Peyer's patch (tissue), 4 donors: ENCODE results near the gene GSC2. TPM values are rescaled to one million over a fixed set of nuclear protein-coding genes. Genes with fewer than 3 reads are reported as not detected.
"Not testable (repeated sequence)": the region's sequence is repeated elsewhere in the genome, so short reads cannot be mapped to it uniquely, and the experiment has no call there.

Experiments
- DNase-seq, 3 donors: peaks; one replicate each; pipeline ENCODE4 v3.0.0-alpha.2; 2017 to 2019
- H3K27ac ChIP-seq, 4 donors: fragments of 200-600 bp; sonication (generic); one replicate each; pipeline ENCODE4 v1.5.1; 2016 to 2019
- H3K27me3 ChIP-seq, 2 donors: fragments of 200-600 bp; sonication (generic); one replicate each; pipeline ENCODE4 v1.5.1; 2019
- H3K36me3 ChIP-seq, 3 donors: fragments of 200-600 bp; sonication (generic); one replicate each; pipeline ENCODE4 v1.5.1; 2016 to 2019
- H3K4me1 ChIP-seq, 4 donors: fragments of 200-600 bp; sonication (generic); one replicate each; pipeline ENCODE4 v1.5.1; 2016 to 2019
- H3K4me3 ChIP-seq, 4 donors: fragments of 200-600 bp; sonication (generic); 1 replicate in 3 of 4; 2 replicates in 1 of 4; pipeline ENCODE4 v1.5.1; 2016 to 2019; ENCODE audit warnings: mild to moderate bottlenecking in 1 of 4
- H3K9me3 ChIP-seq, 4 donors: fragments of 200-600 bp; sonication (generic); one replicate each; pipeline ENCODE4 v1.5.1; 2016 to 2019; ENCODE audit warnings: mild to moderate bottlenecking in 1 of 4
- CTCF ChIP-seq, 6 experiments: fragments of 450-650 bp in 4 of 6; fragments of 200-600 bp in 2 of 6; sonication (generic) in 1 of 6; IDR thresholded peaks; one replicate each; pipeline ENCODE4 v1.5.1; 2017 to 2019; ENCODE audit warnings: antibody characterized with exemption in 6 of 6, mild to moderate bottlenecking in 3 of 6, moderate library complexity in 1 of 6
- POLR2A ChIP-seq, 2 donors: fragments of 450-650 bp; IDR thresholded peaks; one replicate each; pipeline ENCODE4 v1.5.1; 2017; ENCODE audit warnings: antibody characterized with exemption in 2 of 2, mild to moderate bottlenecking in 2 of 2, moderate library complexity in 2 of 2
- total RNA-seq, 4 donors: library from RNA; depleted of rRNA; stranded (reverse); fragments of >200 nt; gene quantifications; one replicate each; pipeline ENCODE4 v1.1.0, GENCODE V29; 2016

Gene GSC2
- total RNA-seq, 4 donors from 2014 or later, result not detected

- TF ChIP-seq POLR2A (IDR thresholded peaks at IDR 0.05) (no peak), CTCF (IDR thresholded peaks at IDR 0.05) (no peak)
- Histone ChIP-seq H3K36me3 (no peaks in the 10 kb centered on the region), H3K27me3 (peaks cover 0 to 25% of the 10 kb centered on the region in 2 donors), H3K27ac (no peak overlapping the region), H3K9me3 (no peaks in the 10 kb centered on the region), H3K4me3 (no peak overlapping the region), H3K4me1 (peaks cover 3 to 23% (median 15%) of the 10 kb centered on the region in 4 donors)
- DNase-seq, result no peak
Measured at GRCh38 chr22:19167106-19167869, 17.2 kb upstream of the GSC2 start.

GRCh38 chr22:19166421-19166820 is 16.3 kb upstream of the GSC2 start:
- no peak overlapping the region for H3K4me3 ChIP-seq
- H3K4me1 ChIP-seq, result peaks cover 3 to 19% (median 10%) of the 10 kb centered on the region in 4 donors
- H3K27me3 ChIP-seq, result peaks cover 0 to 25% of the 10 kb centered on the region in 2 donors
- H3K36me3 ChIP-seq, result no peaks in the 10 kb centered on the region
- no peak overlapping the region for H3K27ac ChIP-seq
- no peak for DNase-seq
- no peaks in the 10 kb centered on the region for H3K9me3 ChIP-seq
- TF ChIP-seq CTCF (IDR thresholded peaks at IDR 0.05), result no peak
- TF ChIP-seq POLR2A (IDR thresholded peaks at IDR 0.05), result no peak

- TF ChIP-seq POLR2A (IDR thresholded peaks at IDR 0.05) (no peak), CTCF (IDR thresholded peaks at IDR 0.05) (no peak)
- no peak for DNase-seq
- no peak overlapping the region for H3K4me3 ChIP-seq
- H3K4me1 ChIP-seq, result peaks cover 0 to 4% (median 2%) of the 10 kb centered on the region in 4 donors
- H3K27ac ChIP-seq, result no peak overlapping the region
- no peaks in the 10 kb centered on the region for H3K36me3 ChIP-seq
- no peaks in the 10 kb centered on the region for H3K9me3 ChIP-seq
- peaks cover 0 to 18% of the 10 kb centered on the region in 2 donors for H3K27me3 ChIP-seq
Measured at GRCh38 chr22:19164425-19164824, 14.3 kb upstream of the GSC2 start.

- not testable (repeated sequence) for H3K36me3 ChIP-seq, H3K9me3 ChIP-seq, H3K27me3 ChIP-seq, H3K27ac ChIP-seq, DNase-seq, H3K4me3 ChIP-seq, H3K4me1 ChIP-seq
Measured at GRCh38 chr22:19158649-19159048, 8.6 kb upstream of the GSC2 start.

DNA sequence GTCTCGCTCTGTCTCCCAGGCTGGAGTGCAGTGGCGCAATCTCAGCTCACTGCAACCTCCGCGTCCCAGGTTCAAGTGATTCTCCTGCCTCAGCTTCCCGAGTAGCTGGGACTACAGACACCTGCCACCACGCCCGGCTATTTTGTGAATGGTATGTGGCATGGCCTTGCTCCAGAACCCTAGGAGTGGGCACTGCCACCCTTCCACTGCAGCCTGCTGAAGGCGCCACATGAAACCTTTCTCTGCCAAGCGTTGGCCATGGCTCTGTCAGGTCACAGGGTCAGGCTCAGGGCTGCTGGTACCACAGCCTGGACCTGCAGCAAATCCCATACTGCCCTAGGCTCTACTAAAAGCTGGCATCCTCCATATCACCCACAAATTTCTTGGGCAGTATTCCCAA is 6.0 kb upstream of the GSC2 start:
- H3K36me3 ChIP-seq, H3K27ac ChIP-seq, H3K4me1 ChIP-seq, DNase-seq, H3K27me3 ChIP-seq, H3K9me3 ChIP-seq, H3K4me3 ChIP-seq: not testable (repeated sequence)

DNA sequence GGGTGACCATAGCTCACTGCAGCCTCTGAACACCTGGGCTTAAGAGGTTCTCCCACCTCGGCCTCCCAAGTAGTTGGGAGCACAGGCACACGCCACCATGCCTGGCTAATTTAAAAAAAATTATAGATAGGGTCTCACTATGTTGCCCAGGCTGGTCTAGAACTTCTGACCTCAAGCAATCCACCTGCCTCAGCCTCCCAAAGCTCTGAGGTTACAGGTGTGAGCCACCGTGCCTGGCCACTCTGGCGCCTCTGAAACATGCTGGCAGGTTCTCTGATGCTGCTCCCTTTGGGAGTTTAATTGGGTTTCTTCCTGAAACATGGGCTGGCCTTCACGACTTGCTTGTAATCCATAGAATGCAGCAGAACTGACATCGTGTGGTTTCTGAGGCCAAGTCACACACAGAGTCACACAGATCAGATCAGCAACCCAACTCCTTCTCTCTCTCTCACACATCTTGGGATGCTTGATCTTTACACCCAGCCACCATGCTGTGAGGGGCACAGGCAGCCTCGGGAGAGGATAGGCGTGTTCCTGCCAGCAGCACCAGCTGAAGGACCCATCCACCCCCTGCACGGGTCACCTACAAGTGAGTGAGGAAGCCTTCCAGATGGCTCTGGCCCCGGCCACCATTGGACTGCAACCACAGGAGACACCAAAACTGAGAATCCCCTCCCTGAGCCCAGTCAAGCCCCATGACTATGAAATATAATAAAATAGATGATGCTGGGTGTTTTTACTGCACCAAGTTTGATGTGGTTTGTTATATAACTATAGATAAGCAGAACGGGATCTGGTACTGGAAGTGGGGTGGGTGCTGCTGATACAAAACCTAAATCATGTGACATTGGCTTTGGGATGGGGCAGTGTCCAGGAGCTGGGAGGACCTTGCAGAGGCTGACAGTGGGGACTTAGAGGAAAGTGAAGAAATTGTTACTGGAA is 3.1 kb upstream of the GSC2 start:
- Histone ChIP-seq H3K36me3 (no peaks in the 10 kb centered on the region), H3K27me3 (peaks cover 0 to 25% of the 10 kb centered on the region in 2 donors), H3K9me3 (peaks cover 0 to 3% (median 0%) of the 10 kb centered on the region in 4 donors), H3K27ac (no peak overlapping the region), H3K4me3 (no peak overlapping the region), H3K4me1 (peaks cover 0 to 16% (median 3%) of the 10 kb centered on the region in 4 donors)
- TF ChIP-seq CTCF (IDR thresholded peaks at IDR 0.05) (no peak), POLR2A (IDR thresholded peaks at IDR 0.05) (no peak)
- no peak for DNase-seq
